SU-DHL-6 (cell line): ENCODE data around the gene SGSM1.

Experiments
- CTCF ChIP-seq: fragments of 200-600 bp; sonication (generic); IDR thresholded peaks from one replicate; pipeline ENCODE4 v1.5.1; 2017; ENCODE audit warnings: antibody characterized with exemption, mild to moderate bottlenecking, low read length, moderate library complexity; ENCODE audit not compliant: insufficient read depth, poor library complexity, severe bottlenecking
- EZH2phosphoT487 ChIP-seq: fragments of 200-600 bp; sonication (generic), shearing (Covaris generic); conservative IDR thresholded peaks from 2 replicates; pipeline ENCODE4 v1.6.1; 2018; ENCODE audit warnings: mild to moderate bottlenecking, antibody characterized with exemption, low read length, moderate library complexity, mixed read lengths

DNA sequence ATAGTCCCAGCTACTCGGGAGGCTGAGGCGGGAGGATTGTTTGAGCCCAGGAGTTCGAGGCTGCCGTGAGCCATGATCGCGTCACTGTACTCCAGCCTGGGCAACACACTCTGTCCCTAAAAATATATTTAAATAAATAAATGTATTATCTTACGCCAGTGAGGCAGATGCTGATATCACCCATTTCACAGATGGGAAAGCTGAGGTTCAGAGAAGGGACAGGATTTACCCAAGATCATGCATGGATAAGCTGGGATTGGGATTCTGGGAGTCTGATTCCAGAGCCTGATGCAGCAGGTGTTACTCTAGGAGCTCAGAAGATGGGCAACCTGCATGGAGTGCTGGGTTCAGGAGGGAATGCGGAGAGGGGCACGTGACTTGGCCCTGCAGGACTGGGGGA lies 17.8 kb downstream of the SGSM1 start:
- TF ChIP-seq CTCF (no peak), EZH2phosphoT487 (no peak)
